ENCODE measurements around the gene AFF2.
A peak's percentile ranks its signal among the peaks of the same experiment; 100 is the strongest.

AFF2 gene

DNA sequence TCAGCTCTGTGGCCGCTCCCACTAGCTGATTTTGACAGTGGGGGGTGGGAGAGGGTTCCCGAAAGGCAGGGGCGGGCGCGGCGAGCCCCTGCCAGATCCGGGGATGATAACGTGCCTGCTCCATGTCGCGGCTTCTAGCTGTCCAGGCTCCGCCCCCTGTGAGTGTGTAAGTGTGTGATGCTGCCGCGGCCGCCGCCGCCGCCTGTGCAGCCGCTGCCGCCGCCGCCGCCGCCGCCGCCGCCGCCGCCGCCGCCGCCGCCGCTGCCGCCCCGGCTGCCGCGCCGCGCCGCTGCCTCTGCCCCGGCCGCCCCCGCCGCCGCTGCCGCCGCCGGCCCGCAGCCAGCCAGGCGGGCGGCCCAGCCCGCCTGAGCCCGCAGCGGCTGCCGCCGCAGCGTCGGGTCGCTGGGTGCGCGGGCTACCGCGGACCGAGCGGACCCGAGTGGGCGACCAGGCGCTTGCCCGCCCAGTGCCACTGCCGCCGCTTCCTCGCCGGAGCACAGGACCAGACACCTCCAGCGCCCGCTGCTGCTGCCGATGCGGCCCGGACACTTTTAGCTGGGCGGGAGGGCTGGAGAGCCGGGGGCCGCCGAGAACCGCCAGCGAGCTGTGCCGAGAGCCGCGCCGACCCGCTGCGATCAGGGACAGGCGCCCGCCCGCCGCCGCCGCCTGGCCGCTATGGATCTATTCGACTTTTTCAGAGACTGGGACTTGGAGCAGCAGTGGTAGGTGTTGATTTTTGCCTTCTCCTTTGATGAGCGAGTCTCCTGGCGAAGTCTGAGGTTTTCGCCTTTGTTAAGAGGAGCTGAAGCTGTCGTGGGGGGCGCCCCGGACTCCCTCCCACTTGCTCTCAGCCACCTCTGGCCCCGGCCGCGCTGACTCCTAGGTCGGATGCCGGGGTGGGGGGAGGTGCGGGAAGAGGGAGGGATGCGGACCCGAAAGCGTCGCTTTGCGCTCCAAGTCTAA lies at the start of gene AFF2:
TSS of gene AFF2 (plus strand) at position 195 of the 963 bp plus-strand sequence. CDS start at position 676, 481 bp downstream.
- in situ Hi-C loops (cut with HindIII; ENCODE audit: low pct_ligation_motif_present, low pct_unique_long_range_greater_than_20kb, low sequenced_read_pairs): no loop called here
- DNase-seq: peak; percentile 0

DNA sequence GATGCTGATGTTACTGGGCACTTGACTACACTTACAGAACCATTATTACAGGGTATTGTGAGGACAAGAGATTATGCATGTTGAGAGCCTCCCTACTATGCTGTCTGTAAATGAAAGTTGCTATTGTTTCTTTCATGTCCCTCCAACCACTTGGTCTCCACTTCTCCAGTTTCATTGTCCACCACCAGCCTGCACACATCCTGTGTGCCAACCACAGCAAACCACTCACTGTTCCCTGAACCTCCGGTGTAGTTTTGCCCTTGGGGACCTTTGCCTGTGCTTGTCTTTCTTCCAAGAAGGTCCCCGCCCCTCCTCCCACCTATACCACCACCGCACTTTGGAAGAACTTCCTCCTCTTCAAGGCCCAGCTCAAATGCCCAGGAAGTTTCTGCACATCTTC lies 43.1 kb upstream of the AFF2 start:
- in situ Hi-C loops (cut with HindIII; ENCODE audit: low pct_ligation_motif_present, low pct_unique_long_range_greater_than_20kb, low sequenced_read_pairs): no loop called here
- DNase-seq: no peak

DNA sequence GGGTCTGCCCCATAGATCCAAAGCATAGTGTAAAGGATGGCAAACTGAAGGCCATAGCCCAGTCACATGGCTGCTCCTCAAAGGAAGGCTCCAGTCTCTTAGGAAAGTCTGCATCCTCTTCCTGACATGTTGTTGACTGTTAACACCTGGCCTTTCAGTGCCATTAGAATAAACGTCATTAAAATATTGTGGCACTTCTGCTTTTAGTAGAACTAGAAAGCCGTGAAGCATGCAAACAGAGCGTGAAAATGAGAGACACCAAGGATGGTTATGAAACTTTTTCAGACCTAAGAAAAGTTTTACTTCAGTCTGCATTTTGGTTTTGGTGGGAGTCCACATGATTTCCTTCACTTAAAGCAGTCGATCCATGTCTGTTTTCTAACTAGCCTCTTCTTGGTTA lies 41.1 kb upstream of the AFF2 start:
- in situ Hi-C loops (cut with HindIII; ENCODE audit: low pct_ligation_motif_present, low pct_unique_long_range_greater_than_20kb, low sequenced_read_pairs): no loop called here
- DNase-seq: no peak

DNA sequence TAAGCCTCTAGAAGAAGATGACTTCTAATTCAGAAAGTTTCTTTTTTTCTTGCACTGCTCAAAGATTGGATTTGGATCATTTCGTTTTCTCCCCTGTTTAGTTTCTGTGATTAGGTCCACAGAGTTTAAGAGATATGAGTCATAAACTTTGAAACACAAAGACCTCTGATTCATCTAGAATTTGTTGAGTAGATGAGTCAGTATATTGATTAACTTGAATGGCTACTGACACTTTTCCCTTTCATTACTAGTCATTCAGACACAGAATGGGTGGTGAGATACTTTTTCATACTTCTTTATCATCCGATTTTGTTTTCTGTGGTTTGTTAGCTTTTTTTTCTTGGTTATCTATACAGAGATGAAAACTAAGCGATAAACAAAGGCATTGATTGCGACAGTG lies 34.1 kb upstream of the AFF2 start:
- DNase-seq: no peak
- in situ Hi-C loops (cut with HindIII; ENCODE audit: low pct_ligation_motif_present, low pct_unique_long_range_greater_than_20kb, low sequenced_read_pairs): no loop called here

DNA sequence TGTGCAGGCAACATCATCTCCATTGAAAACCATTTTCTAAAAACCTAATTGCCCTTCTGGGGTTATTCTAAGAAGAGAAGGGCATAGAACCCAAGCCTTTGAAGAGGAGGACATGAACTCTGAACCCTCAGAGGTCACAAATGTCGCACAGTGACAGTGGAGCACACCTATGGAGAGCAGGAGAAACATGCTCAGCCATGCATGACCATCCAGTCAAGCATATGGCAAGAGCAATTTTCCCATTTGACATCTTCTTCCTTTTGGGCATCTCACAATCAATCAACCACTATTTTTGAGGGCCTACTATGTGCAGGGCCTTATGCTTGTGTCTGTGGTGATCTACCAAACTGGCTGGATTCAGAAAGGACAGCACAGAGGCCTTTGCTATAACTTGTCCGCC lies 30.1 kb upstream of the AFF2 start:
- DNase-seq: no peak
- in situ Hi-C loops (cut with HindIII; ENCODE audit: low pct_ligation_motif_present, low pct_unique_long_range_greater_than_20kb, low sequenced_read_pairs): no loop called here

DNA sequence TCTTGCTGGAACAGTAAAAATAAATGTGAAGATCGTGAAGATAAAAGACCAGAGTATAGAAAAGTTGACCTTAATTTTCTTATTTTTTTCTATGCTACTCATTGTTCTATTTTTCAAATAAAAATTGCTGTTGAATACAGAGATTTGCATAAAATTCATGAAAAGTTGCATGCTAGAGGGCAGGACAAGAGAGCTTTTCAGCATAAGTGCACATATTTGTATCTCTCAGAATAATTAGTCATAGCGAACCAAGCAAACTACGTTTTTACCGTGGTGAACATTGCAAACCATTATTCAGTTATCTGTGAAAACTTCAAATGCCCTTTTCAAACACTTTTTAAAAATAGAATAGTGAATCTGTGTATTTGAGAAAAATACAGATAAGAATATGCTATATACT lies 26.4 kb upstream of the AFF2 start:
- no peak for DNase-seq
- in situ Hi-C loops (cut with HindIII; ENCODE audit: low pct_ligation_motif_present, low pct_unique_long_range_greater_than_20kb, low sequenced_read_pairs): no loop called here

DNA sequence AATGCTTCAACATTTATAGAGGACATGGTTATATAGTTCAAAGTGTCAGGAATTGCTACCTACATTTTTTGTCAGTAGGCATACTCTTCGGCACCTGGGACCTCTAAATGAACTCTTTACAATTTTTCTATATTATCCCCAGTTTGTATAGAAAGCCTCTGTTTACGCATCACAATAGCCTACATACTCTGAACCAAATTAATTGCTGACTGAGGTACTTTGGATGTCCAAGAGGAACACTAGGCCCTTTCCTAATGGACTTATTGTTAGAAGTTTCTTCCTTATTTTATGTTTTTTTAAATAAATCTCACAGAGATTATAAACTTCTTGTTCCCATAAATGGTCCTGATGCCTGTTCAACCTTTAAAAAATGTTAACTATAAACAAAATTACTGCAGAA lies 8.4 kb upstream of the AFF2 start:
- in situ Hi-C loops (cut with HindIII; ENCODE audit: low pct_ligation_motif_present, low pct_unique_long_range_greater_than_20kb, low sequenced_read_pairs): no loop called here
- no peak for DNase-seq

DNA sequence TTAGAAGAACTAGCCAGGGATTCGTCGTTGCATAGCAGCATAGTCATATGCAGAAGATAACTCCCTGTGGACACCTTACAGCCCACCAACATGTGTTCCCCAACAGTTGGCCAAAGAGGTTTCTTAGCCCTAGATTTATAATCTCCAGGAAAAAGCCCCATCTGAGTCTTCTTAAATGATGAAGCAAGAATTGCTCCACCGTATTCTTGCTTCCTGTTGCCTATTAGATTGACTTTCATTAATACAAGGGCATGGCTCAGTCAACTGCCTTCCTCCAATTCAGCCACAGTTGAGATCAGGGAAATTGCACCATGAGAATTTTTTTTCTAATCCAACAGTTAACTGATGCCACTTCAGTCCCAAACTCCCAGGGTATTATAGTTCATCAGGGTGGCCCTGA lies 5.2 kb upstream of the AFF2 start:
- in situ Hi-C loops (cut with HindIII; ENCODE audit: low pct_ligation_motif_present, low pct_unique_long_range_greater_than_20kb, low sequenced_read_pairs): no loop called here

DNA sequence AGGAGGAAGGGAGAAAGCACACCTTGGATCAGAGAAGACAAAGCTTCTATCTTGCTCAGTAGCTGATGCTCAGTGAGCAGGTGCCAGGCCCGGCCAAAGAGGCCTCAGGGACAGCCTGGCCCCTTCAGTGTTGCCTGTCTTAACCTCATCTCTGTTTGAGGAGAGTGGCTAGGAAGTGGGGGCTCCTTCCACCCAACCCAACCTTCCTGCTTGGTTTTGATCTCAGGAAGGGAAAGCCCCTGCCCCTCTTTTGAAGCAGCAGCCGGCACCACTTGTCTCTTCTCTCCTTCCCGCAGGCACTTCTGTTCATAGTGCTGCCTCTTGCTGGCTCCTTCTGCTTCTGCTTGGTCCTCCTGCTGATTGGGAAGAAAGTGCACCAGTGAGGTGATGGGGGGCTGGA lies 2.4 kb upstream of the AFF2 start:
- in situ Hi-C loops (cut with HindIII; ENCODE audit: low pct_ligation_motif_present, low pct_unique_long_range_greater_than_20kb, low sequenced_read_pairs): no loop called here
- no peak for DNase-seq

More for the DNA sequence above, 5.2 kb upstream of the AFF2 start:
- no peak for DNase-seq

DNA sequence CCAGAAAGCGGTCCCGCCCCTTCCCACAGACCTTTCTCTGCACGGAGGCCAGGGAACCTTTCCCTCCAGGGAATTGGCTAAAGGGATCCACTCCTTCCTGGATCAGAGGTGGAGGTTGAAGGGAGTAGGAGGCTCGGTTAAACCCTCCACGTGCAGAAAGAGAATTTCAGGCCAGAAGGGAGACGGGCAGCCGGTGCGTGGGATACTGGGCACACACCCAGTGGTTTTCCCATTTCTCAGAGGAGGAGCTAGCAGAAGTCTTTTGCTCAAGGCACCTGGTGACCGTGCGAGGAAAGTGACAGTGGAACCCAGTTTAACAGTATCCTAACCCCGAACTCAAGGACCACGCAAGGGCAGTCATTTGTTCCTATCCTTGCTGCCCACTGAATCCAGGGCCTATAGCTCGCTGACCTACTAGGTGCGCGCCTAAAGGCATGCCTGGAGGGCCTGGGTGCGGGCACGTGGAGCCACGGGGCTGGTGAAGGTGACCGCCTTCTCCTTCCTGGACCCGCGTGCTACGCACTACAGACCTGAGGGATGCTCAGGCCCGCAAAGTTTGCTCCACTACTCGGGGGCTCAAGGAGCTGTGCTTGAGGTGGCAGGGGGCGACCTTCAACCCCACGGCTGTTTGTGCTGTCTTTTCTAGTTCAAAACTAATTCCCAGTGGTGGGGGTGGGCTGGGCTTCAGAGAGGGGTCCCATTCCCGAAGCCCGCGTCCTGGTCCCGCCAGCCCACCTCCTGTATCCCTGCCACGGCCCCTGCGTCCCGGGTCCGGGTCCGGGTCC lies 587 bp upstream of the AFF2 start:
- no peak for DNase-seq
- in situ Hi-C loops (cut with HindIII; ENCODE audit: low pct_ligation_motif_present, low pct_unique_long_range_greater_than_20kb, low sequenced_read_pairs): no loop called here

DNA sequence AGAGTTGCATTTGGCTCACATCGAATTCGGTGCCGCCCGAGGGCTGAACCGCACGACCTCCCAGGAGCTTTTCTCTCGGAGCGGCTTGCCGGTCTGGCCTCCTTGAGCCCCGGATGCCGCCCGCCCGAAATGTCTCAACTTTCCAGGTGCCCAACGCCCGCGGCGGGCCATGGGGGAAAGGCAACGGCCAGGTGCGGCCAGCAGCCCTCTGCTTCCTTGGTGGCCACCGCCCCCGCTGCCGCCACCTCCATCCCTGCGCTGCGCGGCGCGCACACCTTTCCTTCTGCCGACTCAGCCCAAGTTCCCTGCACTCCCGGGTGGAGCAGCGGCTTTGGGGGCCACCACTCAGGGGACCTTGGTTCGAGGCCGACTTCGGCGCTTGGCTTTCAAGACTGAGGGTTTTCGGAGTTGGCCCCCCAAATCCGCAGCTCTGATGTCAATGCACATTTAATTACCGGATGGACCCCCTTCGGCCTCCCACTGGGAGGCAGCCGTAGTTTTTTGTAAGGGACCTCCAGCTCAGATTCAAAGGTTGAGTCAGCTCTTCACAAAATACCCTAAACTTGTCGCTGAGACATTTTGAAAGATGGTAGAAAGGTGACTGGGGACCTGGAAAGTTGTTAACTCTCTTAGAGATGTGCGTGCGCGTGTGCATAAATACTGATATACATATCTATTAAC lies 1.1 kb downstream of the AFF2 start:
- in situ Hi-C loops (cut with HindIII; ENCODE audit: low pct_ligation_motif_present, low pct_unique_long_range_greater_than_20kb, low sequenced_read_pairs): no loop called here
- DNase-seq: no peak

DNA sequence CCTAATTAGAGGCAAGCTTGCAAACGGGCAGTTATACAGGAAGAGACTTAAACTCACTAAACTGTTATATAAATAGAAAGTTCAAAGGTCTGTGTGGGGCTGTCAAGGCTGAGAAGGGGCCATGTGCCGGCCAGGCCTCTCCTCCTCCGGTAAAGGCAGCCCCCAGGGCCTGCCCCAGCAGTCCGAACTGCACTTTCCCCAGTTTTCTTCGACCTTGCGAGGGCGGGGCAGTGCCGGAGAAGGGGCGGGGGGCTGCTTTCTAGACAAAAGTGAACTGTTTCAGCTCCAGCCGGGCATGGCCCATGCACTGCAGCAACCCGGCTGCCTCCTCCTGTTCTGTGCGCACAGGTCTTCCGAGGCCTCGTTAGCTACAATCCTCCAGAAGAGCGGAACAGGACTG lies 4.1 kb downstream of the AFF2 start:
- in situ Hi-C loops (cut with HindIII; ENCODE audit: low pct_ligation_motif_present, low pct_unique_long_range_greater_than_20kb, low sequenced_read_pairs): no loop called here
- DNase-seq: no peak

DNA sequence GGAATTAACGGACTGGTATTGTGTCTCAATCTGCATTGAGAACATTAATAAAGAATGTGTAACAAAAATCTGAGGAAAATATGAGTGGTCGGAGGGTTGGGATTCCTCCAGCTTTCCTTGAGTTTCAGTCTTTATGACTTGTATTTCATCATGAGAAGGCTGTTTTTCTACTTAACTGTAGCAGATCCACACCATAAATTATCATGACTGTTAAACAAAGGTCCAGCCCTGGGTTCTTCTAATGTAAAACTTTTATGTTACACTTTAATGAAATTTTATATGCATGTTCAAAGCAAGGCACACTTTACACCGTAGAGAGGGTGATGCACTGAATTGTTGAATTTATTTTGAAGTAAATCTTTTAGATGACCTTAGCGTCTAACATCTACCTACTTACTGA lies 7.0 kb downstream of the AFF2 start:
- in situ Hi-C loops (cut with HindIII; ENCODE audit: low pct_ligation_motif_present, low pct_unique_long_range_greater_than_20kb, low sequenced_read_pairs): no loop called here

DNA sequence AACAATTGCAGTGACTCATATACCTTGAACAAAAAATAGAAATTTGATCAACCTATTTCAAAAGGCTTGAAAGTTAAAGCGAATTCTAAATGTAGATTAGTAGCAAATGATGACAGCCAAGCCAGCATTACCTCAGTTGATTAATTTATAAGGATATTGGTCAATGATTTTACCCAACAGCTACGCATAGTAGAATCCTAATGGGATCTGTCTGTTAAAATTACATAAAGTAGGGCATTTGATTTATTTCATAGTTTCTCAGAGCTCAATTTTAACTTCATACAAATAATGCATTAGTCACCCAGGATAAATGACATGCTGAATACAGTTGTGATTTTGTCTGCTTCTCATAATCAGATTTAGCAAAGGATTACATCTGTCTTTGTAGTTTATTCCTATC lies 12.0 kb downstream of the AFF2 start:
- in situ Hi-C loops (cut with HindIII; ENCODE audit: low pct_ligation_motif_present, low pct_unique_long_range_greater_than_20kb, low sequenced_read_pairs): no loop called here
- DNase-seq: no peak

More for the DNA sequence above, 7.0 kb downstream of the AFF2 start:
- DNase-seq: no peak

DNA sequence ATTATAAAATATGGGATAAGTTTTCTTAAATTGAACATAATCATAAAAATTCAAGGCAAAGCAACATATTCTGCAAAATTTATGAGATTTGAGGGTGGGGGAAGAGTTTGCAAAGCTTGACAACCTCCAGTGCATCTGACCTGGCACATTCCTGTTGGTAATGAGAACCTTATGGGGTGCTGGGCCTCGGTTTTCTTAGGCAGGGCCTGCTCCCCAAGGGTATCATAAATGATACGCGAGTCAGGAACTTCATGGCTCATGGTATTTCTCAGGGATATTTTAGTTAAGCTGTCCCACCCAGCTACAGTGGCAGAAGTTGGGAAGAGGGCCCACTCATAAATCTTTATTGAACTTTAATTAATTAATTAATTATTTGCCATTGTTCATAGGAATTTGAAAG lies 13.2 kb downstream of the AFF2 start:
- in situ Hi-C loops (cut with HindIII; ENCODE audit: low pct_ligation_motif_present, low pct_unique_long_range_greater_than_20kb, low sequenced_read_pairs): no loop called here
- no peak for DNase-seq

DNA sequence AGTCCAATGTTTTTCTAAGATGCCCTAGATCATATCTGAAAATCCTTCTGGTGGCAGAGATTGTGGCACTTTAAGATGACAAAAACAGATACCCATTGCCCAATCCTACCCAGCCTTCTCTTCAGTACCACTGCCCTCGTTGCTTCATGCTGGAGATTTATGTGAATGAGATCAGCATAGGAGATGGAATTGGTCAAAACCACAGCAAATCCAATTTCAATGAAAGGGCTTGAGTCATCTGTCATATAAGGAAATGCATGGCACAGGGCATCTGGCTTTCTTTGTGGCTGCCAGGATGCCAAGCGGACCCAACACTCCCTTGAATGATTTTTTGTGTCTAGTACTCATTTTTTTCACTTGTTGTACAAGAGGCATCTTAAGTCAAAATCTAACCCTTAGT lies 16.8 kb downstream of the AFF2 start:
- in situ Hi-C loops (cut with HindIII; ENCODE audit: low pct_ligation_motif_present, low pct_unique_long_range_greater_than_20kb, low sequenced_read_pairs): no loop called here
- no peak for DNase-seq

DNA sequence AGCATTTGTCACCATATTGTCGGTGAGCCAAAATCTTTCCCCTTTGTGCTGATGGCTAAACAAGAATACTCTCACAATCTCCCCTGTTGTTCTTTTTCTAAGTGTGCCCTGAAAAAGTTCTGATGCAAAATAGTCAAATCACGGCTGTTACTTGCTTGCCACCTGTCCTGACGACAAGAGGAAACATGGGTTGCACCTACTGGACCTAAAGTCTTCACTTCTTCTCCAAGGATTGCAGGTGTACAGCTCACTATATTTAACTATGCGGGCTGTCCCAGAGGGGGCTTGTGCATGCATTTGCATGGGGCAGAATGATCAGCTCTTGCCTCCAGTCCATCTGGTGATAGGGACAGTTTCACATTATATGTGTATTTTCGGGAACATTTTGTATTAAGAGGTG lies 21.6 kb downstream of the AFF2 start:
- no peak for DNase-seq
- in situ Hi-C loops (cut with HindIII; ENCODE audit: low pct_ligation_motif_present, low pct_unique_long_range_greater_than_20kb, low sequenced_read_pairs): no loop called here

DNA sequence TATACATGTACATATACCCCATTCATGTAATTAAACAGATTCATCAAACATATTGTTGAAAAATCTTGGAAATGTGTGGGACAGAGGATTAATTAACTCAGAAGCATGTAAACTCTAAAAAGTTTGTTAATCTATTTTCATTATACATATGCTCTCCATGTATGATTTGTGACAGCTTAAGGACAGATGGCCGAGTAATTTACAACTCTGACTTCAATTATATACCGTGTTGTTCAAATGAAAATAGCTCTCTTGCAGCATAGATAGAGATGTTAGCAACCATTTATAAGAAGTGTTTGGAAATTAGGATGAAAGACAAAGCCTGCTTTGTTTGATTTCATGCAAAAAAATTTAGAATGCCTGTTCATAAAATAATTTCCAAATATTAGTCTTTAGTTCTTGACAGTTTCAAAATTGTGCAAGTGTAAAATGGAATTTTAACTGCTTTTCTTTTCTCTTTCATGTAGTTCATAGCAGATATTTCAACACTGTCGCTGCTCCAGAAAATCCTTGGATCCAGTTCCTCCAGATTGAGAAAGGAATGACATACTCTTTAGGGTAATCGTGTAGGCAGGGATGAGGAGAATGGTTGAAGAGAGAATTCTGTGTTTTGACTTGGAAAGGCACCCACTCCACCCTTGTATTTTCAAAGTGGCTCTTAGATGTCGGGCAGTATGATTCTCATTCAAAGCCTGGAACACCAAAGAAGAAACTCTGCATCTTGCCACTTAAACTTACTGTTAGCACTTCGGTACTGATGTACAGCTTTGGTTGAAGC lies 23.1 kb downstream of the AFF2 start:
- no peak for DNase-seq

More for the DNA sequence above, 23.1 kb downstream of the AFF2 start:
- in situ Hi-C loops (cut with HindIII; ENCODE audit: low pct_ligation_motif_present, low pct_unique_long_range_greater_than_20kb, low sequenced_read_pairs): no loop called here
